K562 (cell line): ENCODE data around the gene DBNDD1. TPM values are rescaled to one million over a fixed set of nuclear protein-coding genes. Genes with fewer than 3 reads are reported as not detected.

ENCODE experiments used
- CBFA2T2 ChIP-seq: fragments of 450-650 bp; conservative IDR thresholded peaks from 2 replicates; pipeline ENCODE4 v1.6.1; 2017; ENCODE audit warnings: mild to moderate bottlenecking
- CHD1 ChIP-seq: fragments of 200-600 bp; sonication (generic); IDR thresholded peaks from one replicate; pipeline ENCODE4 v1.6.1; 2012; ENCODE audit warnings: mild to moderate bottlenecking, moderate library complexity, low read length, inconsistent platforms
- FIP1L1 ChIP-seq: fragments of 200-400 bp; formaldehyde crosslinking; IDR thresholded peaks from 2 replicates; pipeline ENCODE4 v1.6.1; 2018; ENCODE audit warnings: mild to moderate bottlenecking, low read depth, low read length; ENCODE audit not compliant: poor library complexity, severe bottlenecking
- HEY1 ChIP-seq: fragments of 250-450 bp; sonication (Bioruptor Pico); IDR thresholded peaks from 2 replicates; pipeline ENCODE4 v1.5.0; 2020; ENCODE audit warnings: mild to moderate bottlenecking, moderate library complexity, borderline replicate concordance
- MTA3 ChIP-seq: fragments of 450-650 bp; formaldehyde crosslinking; IDR thresholded peaks from 2 replicates; pipeline ENCODE4 v1.6.1; 2017; ENCODE audit warnings: mild to moderate bottlenecking, borderline replicate concordance
- NFIX ChIP-seq: fragments of 250-450 bp; sonication (Bioruptor Pico); IDR thresholded peaks from 2 replicates; pipeline ENCODE4 v1.4.0; 2020; ENCODE audit warnings: low read depth, mild to moderate bottlenecking, moderate library complexity
- PHF8 ChIP-seq: fragments of 200-600 bp; sonication (generic); IDR thresholded peaks from 2 replicates; pipeline ENCODE4 v1.6.1; 2012; ENCODE audit warnings: mixed run types, mild to moderate bottlenecking, inconsistent platforms, low read length, moderate library complexity, borderline replicate concordance
- POLR2AphosphoS2 ChIP-seq: IDR thresholded peaks from 2 replicates; pipeline ENCODE4 v1.6.1; 2012; ENCODE audit warnings: low read length, improper control_type of control experiment
- STAT5B ChIP-seq: fragments of 250-450 bp; sonication (Bioruptor Pico); IDR thresholded peaks from 2 replicates; pipeline ENCODE4 v1.8.0; 2021; ENCODE audit warnings: mild to moderate bottlenecking, inconsistent platforms
- TCF3 ChIP-seq: sonication (generic); formaldehyde crosslinking; IDR thresholded peaks from 2 replicates; pipeline ENCODE4 v1.4.0; 2020; ENCODE audit warnings: mild to moderate bottlenecking, missing genetic modification reagents
- ZNF146 ChIP-seq: IDR thresholded peaks from one replicate; pipeline ENCODE4 v1.6.1; 2018; ENCODE audit warnings: missing compliant biosample characterization; ENCODE audit not compliant: unreplicated experiment
- ZNF224 ChIP-seq: sonication (generic); formaldehyde crosslinking; IDR thresholded peaks from 2 replicates; pipeline ENCODE4 v1.8.0; 2022; ENCODE audit warnings: mild to moderate bottlenecking, missing genetic modification reagents
- ZNF561 ChIP-seq: fragments of 450-650 bp; formaldehyde crosslinking; conservative IDR thresholded peaks from 2 replicates; pipeline ENCODE4 v1.4.0; 2020; ENCODE audit warnings: mild to moderate bottlenecking, moderate library complexity
- polyA plus RNA-seq, 8 experiments: library from polyadenylated mRNA; depleted of rRNA in 4 of 8; stranded (reverse) in 5 of 8; unstranded in 3 of 8; fragments of >200 nt; fragmentation: Nextera tagmentation in 2 of 8; fragmentation: Illumina TruSeq in 1 of 8; extraction: Ambion mirVana in 2 of 8; extraction: Trizol in 1 of 8; gene quantifications; 2 replicates each; pipeline versions ENCODE4 v1.2.1 to v1.2.3, GENCODE V29; 2011 to 2014; ENCODE audit warnings: inconsistent platforms in 1 of 8, missing spikeins in 1 of 8
- total RNA-seq, 7 experiments: library from RNA; depleted of rRNA in 6 of 7; stranded (reverse); fragments of >200 nt in 6 of 7; fragmentation: Illumina TruSeq in 2 of 7; extraction: Trizol in 2 of 7; gene quantifications; 2 replicates each; pipeline versions ENCODE4 v1.2.1 to v1.2.3, GENCODE V29; 2011 to 2021; ENCODE audit warnings: low replicate concordance in 1 of 7
- TF ChIP-seq, protein P1 (sequence below): fragments of 250-450 bp; sonication (Bioruptor Pico); IDR thresholded peaks from 2 replicates; pipeline ENCODE4 v1.8.0; 2022; ENCODE audit warnings: inconsistent platforms, mild to moderate bottlenecking, moderate library complexity, borderline replicate concordance
- TF ChIP-seq, protein P2 (sequence below): sonication (generic); IDR thresholded peaks from 2 replicates; pipeline ENCODE4 v1.6.1; 2016
- TF ChIP-seq, protein P3 (sequence below): fragments of 450-650 bp; IDR thresholded peaks from 2 replicates; pipeline ENCODE4 v1.6.1; 2016; ENCODE audit warnings: low read depth
- TF ChIP-seq, protein P4 (sequence below): fragments of 250-450 bp; sonication (Bioruptor Pico); IDR thresholded peaks from 2 replicates; pipeline ENCODE4 v1.4.0; 2020

Gene DBNDD1
- total and polyA plus RNA-seq, 9 of the 15 experiments (the other 6 are each of a cell fraction or from before 2014, with no cell fraction given) = 0.55 to 13.0 (median 5.8) TPM

DNA sequence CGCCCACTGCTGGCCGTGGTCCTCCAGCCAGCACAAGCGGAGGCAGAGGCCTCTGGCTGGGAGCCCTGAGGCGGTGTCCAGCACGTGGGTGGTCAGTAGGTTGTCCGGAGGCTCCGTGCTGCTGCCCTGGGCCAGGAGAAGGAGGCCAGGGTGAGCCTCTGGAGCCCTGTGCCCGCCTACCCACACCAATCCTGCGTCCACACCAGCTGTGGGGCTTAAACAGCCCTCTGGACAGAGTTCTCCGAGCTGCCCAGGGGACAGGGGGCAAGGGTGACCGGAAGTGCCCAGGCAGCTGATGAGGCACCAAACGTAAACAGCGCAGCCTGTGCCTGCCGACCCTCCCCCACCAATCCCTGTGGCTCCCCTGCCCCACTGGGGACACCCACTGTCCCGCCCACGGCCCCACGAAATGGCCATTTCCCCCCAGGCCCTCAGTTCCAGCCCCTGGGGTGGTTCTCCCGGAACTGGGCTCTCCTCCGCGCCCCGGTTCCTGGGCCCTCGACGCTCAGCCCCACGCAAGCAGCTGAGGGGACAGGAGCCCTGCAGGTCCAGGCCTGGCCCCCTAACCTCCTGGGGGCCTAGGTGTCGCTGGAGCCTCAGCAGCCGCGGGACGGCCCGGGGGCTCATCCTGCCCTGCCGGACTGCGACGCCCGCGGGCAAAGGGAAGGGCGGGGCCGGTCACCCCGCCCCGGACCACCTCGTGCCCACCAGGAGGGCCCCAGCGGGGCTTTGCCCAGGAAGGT is 27.9 kb upstream of the DBNDD1 start (continued):
- TF ChIP-seq, protein P1, sequence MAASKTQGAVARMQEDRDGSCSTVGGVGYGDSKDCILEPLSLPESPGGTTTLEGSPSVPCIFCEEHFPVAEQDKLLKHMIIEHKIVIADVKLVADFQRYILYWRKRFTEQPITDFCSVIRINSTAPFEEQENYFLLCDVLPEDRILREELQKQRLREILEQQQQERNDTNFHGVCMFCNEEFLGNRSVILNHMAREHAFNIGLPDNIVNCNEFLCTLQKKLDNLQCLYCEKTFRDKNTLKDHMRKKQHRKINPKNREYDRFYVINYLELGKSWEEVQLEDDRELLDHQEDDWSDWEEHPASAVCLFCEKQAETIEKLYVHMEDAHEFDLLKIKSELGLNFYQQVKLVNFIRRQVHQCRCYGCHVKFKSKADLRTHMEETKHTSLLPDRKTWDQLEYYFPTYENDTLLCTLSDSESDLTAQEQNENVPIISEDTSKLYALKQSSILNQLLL (CRISPR knock-in tag) = no peak
- TF ChIP-seq ZNF146 = no peak
- TF ChIP-seq FIP1L1 = peak; percentile 57
- no peak for TF ChIP-seq STAT5B (CRISPR knock-in tag)
- TF ChIP-seq, protein P2, sequence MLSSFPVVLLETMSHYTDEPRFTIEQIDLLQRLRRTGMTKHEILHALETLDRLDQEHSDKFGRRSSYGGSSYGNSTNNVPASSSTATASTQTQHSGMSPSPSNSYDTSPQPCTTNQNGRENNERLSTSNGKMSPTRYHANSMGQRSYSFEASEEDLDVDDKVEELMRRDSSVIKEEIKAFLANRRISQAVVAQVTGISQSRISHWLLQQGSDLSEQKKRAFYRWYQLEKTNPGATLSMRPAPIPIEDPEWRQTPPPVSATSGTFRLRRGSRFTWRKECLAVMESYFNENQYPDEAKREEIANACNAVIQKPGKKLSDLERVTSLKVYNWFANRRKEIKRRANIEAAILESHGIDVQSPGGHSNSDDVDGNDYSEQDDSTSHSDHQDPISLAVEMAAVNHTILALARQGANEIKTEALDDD = no peak
- TF ChIP-seq CBFA2T2 = no peak
- no peak for TF ChIP-seq CHD1
- TF ChIP-seq PHF8 = peak; percentile 60; the same call in 1 of the 2 replicates
- TF ChIP-seq, protein P3, sequence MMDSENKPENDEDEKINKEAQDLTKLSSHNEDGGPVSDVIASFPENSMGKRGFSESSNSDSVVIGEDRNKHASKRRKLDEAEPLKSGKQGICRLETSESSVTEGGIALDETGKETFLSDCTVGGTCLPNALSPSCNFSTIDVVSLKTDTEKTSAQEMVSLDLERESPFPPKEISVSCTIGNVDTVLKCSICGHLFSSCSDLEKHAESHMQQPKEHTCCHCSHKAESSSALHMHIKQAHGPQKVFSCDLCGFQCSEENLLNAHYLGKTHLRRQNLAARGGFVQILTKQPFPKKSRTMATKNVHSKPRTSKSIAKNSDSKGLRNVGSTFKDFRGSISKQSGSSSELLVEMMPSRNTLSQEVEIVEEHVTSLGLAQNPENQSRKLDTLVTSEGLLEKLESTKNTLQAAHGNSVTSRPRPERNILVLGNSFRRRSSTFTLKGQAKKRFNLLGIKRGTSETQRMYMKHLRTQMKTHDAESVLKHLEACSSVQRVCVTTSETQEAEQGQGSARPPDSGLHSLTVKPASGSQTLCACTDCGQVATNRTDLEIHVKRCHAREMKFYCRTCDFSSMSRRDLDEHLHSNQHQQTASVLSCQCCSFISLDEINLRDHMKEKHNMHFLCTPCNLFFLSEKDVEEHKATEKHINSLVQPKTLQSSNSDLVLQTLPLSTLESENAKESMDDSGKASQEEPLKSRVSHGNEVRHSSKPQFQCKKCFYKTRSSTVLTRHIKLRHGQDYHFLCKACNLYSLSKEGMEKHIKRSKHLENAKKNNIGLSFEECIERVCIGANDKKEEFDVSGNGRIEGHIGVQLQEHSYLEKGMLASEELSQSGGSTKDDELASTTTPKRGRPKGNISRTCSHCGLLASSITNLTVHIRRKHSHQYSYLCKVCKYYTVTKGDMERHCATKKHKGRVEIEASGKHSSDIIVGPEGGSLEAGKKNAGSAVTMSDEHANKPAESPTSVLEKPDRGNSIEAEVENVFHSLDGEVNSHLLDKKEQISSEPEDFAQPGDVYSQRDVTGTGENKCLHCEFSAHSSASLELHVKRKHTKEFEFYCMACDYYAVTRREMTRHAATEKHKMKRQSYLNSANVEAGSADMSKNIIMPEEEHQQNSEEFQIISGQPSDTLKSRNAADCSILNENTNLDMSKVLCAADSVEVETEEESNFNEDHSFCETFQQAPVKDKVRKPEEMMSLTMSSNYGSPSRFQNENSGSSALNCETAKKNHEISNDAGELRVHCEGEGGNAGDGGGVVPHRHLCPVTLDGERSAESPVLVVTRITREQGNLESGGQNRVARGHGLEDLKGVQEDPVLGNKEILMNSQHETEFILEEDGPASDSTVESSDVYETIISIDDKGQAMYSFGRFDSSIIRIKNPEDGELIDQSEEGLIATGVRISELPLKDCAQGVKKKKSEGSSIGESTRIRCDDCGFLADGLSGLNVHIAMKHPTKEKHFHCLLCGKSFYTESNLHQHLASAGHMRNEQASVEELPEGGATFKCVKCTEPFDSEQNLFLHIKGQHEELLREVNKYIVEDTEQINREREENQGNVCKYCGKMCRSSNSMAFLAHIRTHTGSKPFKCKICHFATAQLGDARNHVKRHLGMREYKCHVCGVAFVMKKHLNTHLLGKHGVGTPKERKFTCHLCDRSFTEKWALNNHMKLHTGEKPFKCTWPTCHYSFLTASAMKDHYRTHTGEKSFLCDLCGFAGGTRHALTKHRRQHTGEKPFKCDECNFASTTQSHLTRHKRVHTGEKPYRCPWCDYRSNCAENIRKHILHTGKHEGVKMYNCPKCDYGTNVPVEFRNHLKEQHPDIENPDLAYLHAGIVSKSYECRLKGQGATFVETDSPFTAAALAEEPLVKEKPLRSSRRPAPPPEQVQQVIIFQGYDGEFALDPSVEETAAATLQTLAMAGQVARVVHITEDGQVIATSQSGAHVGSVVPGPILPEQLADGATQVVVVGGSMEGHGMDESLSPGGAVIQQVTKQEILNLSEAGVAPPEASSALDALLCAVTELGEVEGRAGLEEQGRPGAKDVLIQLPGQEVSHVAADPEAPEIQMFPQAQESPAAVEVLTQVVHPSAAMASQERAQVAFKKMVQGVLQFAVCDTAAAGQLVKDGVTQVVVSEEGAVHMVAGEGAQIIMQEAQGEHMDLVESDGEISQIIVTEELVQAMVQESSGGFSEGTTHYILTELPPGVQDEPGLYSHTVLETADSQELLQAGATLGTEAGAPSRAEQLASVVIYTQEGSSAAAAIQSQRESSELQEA = no peak
- TF ChIP-seq POLR2AphosphoS2 = no peak
- TF ChIP-seq, protein P4, sequence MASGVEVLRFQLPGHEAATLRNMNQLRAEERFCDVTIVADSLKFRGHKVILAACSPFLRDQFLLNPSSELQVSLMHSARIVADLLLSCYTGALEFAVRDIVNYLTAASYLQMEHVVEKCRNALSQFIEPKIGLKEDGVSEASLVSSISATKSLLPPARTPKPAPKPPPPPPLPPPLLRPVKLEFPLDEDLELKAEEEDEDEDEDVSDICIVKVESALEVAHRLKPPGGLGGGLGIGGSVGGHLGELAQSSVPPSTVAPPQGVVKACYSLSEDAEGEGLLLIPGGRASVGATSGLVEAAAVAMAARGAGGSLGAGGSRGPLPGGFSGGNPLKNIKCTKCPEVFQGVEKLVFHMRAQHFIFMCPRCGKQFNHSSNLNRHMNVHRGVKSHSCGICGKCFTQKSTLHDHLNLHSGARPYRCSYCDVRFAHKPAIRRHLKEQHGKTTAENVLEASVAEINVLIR (CRISPR knock-in tag) = no peak
- TF ChIP-seq TCF3 = no peak
- no peak for TF ChIP-seq ZNF224 (CRISPR knock-in tag)
- no peak for TF ChIP-seq MTA3
- TF ChIP-seq ZNF561 (CRISPR knock-in tag) = no peak
- TF ChIP-seq HEY1 = no peak
- TF ChIP-seq NFIX (CRISPR knock-in tag) = no peak
